LoVo (cell line): ENCODE data around the gene RAB44.
A peak's percentile ranks its signal among the peaks of the same experiment; 100 is the strongest.
"Not testable (repeated sequence)": the region's sequence is repeated elsewhere in the genome, so short reads cannot be mapped to it uniquely, and the experiment has no call there.

Experiments
- DNase-seq: peaks from one replicate; pipeline ENCODE4 v3.0.0-alpha.2; 2016; ENCODE audit warnings: low spot score

RAB44 gene

GRCh38 chr6:36686668-36687513, 10.7 kb upstream of the RAB44 start:
- DNase-seq: peak; percentile 56

- DNase-seq: peak; percentile 57
These were observed 9.4 kb upstream of the RAB44 start for GRCh38 chr6:36688063-36688738.

- peak; percentile 22 for DNase-seq
These were observed 8.9 kb upstream of the RAB44 start for GRCh38 chr6:36688739-36689075.

GRCh38 chr6:36691011-36691410, 6.6 kb upstream of the RAB44 start:
- no peak for DNase-seq

GRCh38 chr6:36691612-36692011, 6.0 kb upstream of the RAB44 start:
- DNase-seq: no peak

GRCh38 chr6:36692220-36692619, 5.4 kb upstream of the RAB44 start:
- no peak for DNase-seq

GRCh38 chr6:36692861-36693702, 4.5 kb upstream of the RAB44 start:
- DNase-seq: no peak

GRCh38 chr6:36694616-36695015, 3.0 kb upstream of the RAB44 start:
- DNase-seq: no peak

- DNase-seq: no peak
These were observed 2.2 kb upstream of the RAB44 start for GRCh38 chr6:36695414-36695813.

- DNase-seq: no peak
These were observed 570 bp downstream of the RAB44 start for GRCh38 chr6:36698196-36698595.

- DNase-seq: no peak
These were observed 1.2 kb downstream of the RAB44 start for GRCh38 chr6:36698871-36699271.

- no peak for DNase-seq
These were observed 1.7 kb downstream of the RAB44 start for GRCh38 chr6:36699348-36699747.

- DNase-seq: no peak
These were observed 2.6 kb downstream of the RAB44 start for GRCh38 chr6:36700071-36700812.

GRCh38 chr6:36700831-36701230, 3.2 kb downstream of the RAB44 start:
- DNase-seq: no peak

GRCh38 chr6:36701401-36701991, 3.9 kb downstream of the RAB44 start:
- no peak for DNase-seq

- DNase-seq: no peak
These were observed 5.0 kb downstream of the RAB44 start for GRCh38 chr6:36702656-36703055.

- no peak for DNase-seq
These were observed 5.5 kb downstream of the RAB44 start for GRCh38 chr6:36703081-36703606.

- DNase-seq: no peak
These were observed 6.4 kb downstream of the RAB44 start for GRCh38 chr6:36703982-36704381.

GRCh38 chr6:36704961-36705577, 7.4 kb downstream of the RAB44 start:
- DNase-seq: not testable (repeated sequence)

GRCh38 chr6:36706339-36706738, 8.7 kb downstream of the RAB44 start:
- DNase-seq: no peak

GRCh38 chr6:36712816-36713215, 15.2 kb downstream of the RAB44 start:
- no peak for DNase-seq
